Placental pericyte (primary cell): ENCODE data around the gene SCAF4. TPM values are rescaled to one million over a fixed set of nuclear protein-coding genes. Genes with fewer than 3 reads are reported as not detected.

Source experiments
- small RNA-seq: library from RNA; depleted of rRNA; stranded (forward); fragments of <200 nt; gene quantifications from one replicate; pipeline ENCODE3, GENCODE V24; 2012; ENCODE audit warnings: low replicate concordance
- total RNA-seq: library from RNA; depleted of rRNA; stranded (reverse); fragments of >200 nt; gene quantifications from 2 replicates; pipeline ENCODE4 v1.2.3, GENCODE V29; 2012

SCAF4 gene
- total RNA-seq: 10.3 and 10.6 TPM in 2 replicates

DNA sequence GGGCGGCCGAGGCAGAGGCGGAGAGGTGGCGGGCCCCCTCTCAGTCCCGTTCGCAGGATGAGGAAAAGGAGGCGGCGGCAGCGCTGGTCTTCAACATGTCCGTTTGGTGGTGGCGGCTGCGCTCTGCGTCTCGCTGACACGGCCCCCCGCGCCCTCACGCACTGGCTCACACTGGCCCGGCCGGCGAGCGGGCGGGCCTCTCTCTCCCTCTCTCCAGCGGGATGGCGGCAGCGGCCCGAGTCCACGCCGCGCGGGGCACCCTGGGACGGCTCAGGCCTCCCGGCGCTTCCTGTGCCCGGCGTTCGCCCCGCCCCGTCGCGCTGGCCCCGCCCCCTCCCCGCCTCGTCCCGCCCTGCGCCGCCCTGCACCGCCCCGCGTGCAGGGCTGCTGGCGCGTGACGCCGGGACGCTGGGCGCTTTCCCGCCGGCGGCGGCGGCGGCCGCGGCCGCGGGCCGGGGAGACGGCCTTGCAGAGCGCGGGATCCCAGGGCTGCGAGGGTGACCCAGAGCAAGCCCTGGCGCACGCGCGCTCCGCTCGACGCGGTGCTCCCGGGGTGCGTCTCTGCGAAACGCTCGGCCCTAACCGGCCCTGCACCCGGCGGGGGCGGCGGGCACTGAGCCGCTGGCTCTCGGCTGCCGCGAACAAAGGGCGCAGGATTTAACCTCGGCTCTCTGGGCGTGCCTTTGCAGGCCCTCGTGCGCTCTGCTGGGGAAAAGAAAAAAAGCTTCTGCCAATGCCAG, at the start of gene SCAF4:
TSS of gene SCAF4 (minus strand) at position 262 of the 740 bp plus-strand sequence. CDS start 426 bp downstream, outside the sequence.

GRCh38 chr21:31659536-31660258, 72.2 kb downstream of the SCAF4 start, which contains the start of gene SOD1:
TSS of gene SOD1 (plus strand) at chr21:31659693. CDS start at chr21:31659770, 77 bp downstream.

Small RNA genes lying within 50 kb of the gene (small RNA-seq; reads per million reads assigned to genes)
- gene RF01241: 0.16 reads per million

Other genes with a start within 250 kb of the SCAF4 start
- 107 and 147 TPM in 2 replicates for gene SOD1, start 72.4 kb downstream of the SCAF4 start, total RNA-seq
- 0.43 TPM in 1 of 2 replicates, not detected in the other for gene HUNK, start 140.9 kb upstream of the SCAF4 start, total RNA-seq